Activated T-helper 1 cell treated with Interleukin-2 at 50 U/mL for 16 hours (primary cell): ENCODE measurements around the gene RPL36.
"Not testable (repeated sequence)": the region's sequence is repeated elsewhere in the genome, so short reads cannot be mapped to it uniquely, and the experiment has no call there.

Experiments
- DNase-seq: peaks from one replicate; pipeline ENCODE4 v3.0.0-alpha.2; 2020; ENCODE audit warnings: low read depth

Gene RPL36

DNA sequence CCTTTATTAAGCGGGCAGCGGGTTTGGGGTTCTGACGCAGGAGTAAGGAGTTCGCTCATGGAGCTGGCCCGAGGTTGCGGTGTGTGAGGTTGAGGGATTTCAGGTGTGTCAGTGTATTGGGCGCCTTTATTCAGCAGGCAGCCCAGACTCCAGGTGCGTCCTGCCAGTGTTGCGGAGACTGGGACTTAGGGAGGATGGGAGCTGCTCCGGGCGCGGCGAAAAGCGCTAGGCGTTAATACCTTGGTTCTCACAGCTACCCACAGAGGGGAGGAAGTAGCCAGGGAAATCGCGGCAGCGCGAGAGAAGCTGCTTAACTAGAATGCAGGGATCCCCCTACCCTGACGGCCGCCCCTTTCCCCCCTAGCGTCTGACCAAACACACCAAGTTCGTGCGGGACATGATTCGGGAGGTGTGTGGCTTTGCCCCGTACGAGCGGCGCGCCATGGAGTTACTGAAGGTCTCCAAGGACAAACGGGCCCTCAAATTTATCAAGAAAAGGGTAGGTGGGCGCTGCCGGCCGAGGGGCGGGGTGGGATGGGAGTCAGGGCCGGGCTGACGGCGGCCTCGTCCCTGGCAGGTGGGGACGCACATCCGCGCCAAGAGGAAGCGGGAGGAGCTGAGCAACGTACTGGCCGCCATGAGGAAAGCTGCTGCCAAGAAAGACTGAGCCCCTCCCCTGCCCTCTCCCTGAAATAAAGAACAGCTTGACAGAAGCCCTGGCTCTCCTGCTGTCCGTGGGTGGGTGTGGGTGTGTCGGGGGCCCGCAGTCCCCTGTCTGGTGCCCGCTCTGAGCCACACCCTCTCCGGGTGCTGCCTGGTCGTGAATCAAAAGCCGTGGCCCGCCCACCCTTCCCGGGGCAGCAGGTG lies 1.1 kb downstream of the RPL36 start:
- DNase-seq = no peak

DNA sequence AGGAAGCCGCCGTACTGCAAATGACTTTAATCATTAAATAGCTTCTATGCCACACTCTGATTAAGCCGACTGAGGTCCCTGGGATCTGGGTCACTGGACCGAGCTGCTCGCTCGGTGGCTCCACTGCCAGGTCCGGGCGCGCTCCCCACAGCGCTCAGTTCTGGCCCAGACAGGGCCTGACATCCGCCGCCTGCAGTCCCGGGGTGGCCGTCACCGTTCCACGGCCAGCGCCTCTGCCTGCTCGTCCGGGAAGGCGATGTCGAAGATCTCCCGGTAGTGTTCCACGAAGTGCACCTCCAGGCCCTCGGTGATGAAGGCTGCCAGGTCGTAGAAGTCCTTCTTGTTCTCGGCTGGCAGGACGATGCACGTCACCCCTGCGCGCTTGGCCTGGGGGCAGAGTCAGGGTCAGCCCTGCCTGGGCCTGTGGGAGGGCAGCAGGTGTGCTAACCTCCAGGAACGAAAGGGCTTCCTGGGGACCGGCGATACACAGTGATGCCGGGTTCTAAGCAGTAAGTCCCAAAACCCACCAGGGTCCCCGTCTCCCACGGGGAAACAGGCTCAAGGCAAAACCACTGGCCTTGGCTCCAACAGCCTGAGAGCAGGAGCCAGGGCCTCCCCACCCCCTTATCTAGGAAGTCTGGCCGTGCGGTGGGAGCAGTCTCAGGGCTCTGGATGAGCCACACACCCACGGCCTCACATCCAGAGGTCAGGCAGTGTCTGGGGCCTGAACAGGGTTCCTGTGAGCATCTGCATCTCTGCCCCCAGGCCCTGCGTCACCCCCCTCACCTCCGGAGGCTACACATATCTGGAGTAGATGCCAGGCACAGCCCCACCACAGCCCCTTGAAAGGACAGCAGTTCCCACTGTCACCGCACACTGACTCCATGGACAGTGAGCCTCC lies 2.0 kb downstream of the RPL36 start:
- no peak for DNase-seq

DNA sequence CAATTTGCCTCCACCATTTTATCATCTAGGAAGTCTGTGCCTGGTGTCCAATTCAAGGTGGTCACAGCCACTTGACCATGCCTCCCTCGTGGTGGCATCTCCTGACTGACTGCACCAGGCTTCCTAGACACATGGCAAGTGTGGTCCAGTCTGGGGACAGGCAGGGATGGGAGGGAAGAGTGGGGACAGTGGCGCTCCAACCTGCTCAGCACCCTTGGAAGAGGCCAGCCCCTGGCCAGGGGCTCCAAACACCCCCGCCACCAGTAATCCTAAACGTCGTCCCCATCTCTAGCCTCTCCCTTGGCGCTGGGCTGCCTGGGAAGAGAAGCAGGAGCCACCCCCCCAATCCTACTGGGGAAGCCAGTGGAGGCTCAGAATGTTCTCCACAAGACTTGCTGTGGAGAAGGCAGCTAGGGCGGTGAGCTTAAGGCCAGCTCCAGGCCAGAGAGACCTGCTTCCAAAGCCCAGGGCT lies 2.7 kb downstream of the RPL36 start:
- no peak for DNase-seq

DNA sequence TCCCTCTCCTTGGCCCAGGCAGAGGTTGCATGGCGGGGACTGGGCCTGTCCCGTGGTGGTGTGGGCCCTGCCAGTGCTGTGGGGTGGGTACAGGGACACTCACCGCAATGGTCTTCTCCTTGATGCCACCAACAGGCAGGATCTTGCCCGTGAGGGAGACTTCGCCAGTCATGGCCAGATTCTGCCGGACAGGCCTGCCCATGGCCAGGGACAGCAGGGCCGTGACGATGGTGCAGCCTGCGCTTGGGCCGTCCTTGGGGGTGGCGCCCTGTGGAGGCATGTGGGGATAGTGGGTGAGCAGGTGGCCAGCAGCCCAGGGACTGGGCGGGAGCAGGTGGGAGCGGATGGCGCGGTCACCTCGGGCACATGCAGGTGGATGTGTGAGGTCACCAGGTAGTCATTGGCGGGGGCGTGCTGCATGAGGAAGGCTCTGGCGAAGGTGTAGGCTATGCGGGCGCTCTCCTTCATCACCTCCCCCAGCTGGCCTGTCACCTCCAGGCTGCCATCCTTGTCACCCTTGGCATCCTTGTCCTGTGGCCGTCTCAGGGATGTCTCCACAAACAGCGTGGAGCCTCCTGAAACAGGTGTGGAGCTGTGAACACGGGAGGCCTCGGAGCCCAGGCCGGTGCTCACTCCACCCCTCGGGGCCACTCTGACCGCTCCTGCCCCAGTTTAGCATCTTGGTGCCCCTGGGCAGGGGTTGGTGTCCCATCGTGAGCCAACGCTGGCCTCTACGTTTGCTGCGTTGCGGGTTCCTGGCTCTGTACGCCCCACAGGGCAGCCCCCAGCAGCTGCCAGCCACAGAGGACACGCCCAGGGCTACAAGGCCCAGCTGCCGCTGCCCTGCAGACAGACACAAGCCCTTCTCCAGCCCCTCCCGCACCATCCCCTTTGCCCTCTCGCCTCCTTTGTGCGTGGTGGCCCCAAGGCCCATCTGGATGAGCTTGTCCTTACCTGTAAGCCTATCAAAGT lies 3.4 kb downstream of the RPL36 start:
- DNase-seq = no peak

DNA sequence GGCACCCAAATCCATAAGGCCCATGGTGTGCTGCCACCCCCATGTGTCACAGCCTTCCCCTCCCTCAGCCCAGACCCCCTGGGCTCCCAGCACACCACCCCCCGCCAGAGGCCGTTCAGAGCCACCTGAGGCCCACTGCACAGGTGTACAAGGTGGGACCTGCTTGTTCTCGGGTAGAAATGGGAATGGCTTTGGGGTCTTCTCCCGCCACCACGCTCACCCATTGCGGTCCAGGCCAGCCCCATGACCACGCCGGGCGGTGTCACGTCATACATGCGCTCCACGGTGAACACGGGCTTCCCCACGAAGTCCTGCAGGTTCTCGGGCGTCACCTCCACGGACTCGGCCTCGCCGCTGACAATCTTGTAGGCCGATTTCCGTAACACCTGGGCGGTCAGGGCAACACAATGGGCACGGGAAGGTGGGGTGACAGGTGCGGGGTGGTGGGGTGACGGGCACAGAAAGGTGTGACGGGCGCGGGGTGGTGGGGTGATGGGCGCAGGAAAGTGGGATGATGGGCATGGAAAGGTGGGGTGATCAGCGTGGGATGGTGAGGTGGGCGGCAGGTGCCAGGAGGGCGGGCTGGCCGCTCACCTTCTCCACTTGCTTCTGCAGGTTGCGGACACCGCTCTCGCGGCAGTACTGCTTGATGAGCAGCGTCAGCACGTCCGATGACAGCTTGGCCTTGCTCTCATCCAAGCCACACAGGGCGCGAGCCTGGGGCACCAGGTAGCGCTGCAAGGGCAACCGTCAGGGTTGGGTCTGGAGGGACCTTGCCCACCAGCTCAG lies 4.3 kb downstream of the RPL36 start:
- DNase-seq = no peak

DNA sequence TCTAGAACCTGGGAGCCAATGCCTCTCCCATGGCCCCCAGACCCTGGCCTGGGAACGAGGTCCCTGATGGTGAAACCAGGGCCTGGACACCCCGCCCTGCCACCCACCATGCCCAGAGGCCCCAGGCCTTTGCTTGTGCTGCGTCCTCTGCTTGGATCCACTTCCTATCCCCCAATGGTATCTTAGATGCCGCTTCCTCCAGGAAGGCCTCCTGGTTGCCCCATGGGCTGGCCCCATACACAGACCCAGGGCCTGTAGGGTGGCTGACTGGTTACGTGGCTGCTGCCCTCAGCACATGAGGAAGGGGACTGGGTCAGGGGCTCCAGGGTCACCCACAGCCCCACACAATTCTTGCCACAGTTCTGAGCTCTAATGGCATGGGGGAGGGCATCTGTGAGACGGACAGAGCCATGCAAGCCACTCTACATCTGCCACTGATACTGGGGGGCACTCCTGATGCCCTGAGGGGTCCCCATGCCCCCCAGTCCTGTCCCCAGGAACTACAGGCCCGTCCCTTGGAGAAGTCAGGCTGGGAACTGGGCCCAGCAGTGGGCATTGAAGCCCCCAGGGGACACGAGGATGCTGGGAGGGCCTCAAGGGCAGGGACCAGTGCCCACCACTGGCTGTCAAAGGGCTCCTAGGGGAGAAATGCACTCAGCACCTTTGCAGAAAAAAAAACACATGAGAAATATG lies 5.0 kb downstream of the RPL36 start:
- DNase-seq = no peak

DNA sequence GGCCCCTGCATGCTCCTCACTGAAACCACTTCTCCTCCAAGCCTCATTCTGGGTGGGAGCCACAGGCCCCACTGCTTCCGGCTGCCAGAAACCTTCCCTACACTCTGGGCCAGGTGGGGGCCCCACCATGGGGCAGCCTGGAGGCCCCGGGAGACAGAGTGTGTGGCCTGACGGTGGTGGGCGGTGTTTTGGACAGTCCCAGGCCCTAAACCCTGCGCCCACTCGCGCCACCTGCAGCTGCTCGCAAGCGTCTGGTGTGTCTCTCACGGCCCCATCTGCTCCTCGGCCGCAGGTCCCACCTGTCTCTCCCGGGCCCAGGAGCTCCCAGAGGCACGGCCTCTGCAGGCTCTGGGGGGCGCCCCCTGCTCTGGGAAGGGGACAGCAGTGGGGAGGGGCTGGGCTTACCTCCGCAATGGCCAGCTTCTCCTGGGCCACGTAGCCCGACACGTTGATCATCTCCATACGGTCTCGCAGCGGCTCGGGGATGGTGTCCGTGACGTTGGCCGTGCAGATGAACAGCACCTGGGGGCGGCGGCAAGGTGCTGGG lies 5.6 kb downstream of the RPL36 start:
- DNase-seq = no peak

DNA sequence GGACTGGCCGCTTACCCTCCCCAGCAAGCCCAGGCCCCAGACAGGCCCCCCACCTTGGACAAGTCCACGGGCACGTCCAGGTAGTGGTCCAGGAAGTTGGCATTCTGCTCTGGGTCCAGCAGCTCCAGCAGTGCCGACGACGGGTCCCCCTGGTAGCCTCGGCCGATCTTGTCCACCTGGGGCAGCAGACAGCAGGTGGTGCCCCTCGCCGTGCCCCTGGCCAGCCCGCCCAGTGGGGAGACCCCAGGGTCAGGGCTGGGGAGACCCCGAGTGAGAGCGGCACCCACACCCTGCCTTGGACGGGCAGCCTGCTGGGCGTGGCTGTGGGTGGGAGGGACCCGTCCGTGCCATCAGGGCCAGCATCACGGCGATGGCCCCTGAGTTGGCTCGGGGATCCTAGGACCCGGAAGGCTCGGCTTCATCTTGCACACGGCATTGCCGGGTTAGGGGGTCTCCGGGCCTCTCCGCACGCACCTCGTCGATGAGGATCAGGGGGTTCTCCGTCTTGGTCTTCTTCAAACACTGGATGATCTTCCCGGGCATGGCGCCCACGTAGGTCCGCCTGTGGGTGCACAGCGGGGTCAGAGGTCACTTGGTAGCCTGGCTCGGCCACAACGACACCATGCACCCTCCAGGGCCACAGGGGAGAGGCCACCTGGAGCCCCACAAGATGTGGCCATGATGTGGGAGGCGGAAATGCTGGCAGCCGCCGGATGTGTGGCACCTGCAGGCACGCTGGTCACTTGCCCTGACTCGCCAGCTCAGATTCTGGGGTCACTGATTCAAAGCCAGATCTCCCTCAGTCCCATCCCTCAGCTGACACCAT lies 6.3 kb downstream of the RPL36 start:
- no peak for DNase-seq

DNA sequence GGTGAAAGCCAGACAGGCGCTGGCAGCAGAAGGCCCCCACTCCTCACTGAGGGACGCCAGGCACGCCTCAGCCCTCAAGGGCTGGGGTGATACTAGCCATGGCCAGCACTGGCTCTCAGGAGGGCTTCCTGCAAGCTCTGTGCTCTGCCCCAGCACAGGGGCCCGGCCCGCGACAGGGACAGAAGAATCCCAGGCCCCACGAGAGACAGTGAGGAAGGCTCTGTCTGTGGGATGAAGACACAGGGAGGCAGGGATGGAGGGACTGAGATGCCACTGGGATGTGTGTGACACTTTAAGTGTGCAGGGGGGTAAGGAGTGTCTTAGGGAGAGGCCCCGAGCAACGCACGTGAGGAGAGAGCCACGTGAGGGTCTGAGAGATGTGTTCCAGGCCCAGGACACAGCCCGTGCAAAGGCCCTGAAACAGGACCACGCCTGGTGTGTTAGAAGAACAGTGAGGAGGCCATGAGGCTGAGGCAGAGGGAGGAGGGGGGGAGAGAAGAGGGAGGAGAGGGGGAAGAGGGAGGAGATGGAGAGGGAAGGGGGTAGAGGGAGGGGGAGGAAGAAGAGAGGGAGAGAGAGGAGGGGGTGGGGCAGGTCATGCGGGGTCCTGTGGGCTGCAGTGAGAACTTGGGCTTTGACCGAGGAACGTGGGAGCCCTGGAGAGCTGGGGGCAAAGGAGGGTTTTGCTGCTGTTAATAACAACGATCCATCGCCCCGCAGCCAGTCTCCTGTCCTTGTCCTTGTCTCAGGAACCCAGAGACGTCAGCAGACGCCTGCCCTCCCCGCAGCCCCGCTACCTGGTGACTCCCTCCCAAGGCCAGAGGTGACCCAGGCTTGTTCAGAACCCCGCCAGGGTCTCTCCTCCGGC lies 7.2 kb downstream of the RPL36 start:
- no peak for DNase-seq

DNA sequence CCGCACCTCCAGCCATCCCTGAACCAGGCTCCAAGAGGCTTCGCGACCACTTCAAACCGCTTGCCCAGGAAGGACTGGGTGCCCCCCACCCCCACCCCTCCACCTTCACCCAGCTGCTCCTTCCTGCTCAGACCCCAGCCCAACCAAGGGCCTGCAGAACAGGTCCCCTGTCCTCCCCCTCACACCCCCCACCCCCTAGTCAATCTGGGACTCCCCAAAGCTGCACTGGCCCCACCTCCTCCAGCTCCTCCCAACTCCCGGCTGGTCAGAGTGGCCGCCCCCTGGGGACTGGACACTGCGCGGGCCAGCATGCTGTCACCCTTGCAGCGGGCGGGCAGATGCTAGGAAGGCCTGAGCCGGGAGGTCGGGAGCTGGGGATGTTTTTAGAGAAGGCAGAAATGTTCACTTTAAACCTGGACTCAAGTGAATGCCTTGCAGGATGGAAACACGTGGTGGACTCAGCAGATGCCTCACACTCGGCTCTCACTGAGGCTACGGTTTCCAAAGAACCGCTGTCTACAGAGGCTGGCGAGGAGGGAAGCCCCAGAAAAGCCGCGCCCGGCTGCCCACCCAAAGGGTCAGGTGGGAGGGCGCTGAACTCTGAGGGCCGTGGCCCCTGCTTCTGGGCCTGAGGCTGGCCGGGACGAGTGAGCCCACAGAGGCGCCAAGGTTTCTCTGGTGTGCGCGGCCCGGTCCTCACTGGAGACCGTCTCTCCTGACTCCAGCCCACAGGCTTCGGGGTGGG lies 8.0 kb downstream of the RPL36 start:
- no peak for DNase-seq

DNA sequence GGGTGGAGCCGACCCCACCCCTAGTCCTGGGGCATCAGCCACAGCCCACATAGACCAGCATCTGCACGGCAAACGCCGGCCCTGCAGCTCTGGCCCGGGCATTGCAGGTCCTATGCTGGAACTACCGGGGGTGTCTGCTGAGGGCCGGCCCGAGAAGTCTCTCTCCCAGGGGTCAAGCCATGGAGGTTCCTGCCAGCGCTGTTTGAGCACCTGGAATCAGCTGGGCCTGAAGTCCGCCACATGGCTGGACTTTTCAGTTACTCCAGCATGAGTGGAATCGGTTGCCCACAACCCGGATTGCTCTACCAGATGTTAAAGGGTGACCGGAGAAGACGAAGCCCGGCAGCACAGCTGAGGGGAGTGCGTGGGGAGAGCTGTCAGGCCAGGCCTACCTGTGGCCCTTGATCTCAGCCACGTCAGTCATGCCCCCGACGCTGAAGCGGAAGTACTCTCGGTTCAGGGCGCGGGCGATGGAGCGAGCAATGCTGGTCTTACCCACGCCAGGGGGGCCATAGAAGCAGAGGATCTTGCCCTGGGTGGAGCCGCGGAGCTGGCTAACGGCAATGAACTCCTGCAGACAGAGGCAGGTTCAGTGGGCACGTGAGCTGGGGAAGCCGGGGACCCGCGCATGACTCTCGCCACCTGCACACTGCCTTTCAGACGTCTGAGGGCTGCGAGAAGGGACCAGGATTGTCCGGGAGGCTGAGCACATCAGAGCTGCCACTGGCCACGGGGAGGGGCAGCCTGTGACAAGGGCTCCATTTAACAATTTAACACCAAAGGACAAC lies 8.7 kb downstream of the RPL36 start:
- no peak for DNase-seq

DNA sequence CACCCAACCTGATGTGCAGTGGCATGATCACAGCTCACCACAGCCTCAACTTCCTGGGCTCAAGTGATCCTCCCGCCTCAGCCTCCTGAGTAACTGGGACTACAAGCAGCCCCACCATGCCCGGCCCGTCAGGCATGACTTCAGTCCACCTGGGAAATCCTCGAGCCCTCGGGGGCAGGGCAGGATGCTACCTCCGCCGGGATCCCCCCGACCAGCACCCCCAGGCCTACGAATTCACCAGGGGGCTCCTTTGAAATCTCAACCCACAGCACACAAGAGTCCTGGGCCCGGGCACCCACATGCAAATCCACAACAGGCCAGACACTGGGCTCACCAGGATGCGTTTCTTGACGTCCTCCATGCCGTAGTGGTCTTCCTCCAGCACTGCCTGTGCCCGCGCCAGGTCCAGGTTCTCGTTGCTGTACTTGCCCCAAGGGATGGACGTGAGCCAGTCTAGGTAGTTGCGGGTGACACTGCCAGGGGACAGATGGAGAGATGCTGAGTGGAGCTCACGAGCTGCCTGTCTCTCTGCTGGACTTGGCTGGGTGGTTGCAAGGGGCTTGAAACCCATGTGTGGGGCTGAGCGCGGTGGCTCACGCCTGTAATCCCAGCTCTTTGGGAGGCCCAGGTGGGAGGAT lies 10.5 kb downstream of the RPL36 start:
- DNase-seq = no peak

DNA sequence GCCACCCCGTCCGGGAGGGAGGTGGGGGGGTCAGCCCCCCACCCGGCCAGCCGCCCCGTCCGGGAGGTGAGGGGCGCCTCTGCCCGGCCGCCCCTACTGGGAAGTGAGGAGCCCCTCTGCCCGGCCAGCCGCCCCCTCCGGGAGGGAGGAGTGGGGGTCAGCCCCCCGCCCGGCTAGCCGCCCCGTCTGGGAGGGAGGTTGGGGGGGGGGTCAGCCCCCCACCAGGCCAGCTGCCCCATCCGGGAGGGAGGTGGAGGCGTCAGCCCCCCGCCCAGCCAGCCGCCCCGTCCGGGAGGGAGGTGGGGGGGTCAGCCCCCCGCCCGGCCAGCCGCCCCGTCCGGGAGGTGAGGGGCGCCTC lies 11.9 kb downstream of the RPL36 start:
- DNase-seq = not testable (repeated sequence)

DNA sequence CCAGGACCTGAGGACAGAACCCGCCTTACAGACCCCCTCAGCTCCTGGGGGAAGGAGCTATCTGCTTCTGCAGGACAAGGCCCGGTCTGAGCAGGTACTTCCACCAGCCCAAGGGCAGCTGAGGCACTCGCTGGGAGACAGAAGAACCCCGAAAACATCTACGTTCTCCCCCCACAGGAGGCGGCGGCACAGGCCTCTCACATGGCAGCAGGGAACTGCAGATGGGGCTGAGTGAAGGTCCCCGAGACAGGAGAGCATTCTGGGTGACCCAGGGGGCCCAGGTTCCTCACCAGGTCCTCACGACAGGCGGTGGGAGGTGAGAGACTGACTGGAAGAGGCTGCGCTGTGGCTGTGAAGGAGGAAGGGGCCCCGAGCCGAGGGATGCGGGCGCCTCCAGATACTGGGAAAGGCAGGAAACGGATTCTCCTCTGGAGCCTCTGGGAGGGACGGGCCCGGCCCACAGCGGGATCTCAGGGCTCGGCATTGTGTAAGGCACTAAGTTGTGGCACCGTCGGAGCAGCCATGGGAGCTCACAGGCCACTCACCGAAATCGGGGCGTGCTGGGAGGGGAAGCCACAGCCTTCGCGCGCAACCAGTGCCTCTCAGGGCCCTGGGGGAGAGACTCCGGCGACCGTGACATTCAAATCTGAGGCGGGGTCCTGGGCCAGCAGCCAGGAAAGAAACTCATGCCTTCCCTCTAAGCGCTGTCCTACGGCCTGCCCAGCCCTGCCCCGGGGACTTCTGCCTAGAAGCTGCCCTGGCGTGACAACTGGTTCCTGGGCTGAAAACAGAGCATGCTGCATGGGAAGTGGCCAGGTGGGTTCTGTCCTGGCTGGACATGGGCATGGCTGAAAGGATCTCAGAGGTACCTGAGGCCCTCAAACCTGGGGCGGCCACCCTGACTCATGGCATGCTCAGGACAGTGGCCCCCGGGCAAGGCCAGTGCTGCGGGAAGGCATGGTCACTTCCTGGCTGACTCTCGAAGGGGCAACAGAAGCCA lies 14.0 kb downstream of the RPL36 start:
- DNase-seq = no peak

DNA sequence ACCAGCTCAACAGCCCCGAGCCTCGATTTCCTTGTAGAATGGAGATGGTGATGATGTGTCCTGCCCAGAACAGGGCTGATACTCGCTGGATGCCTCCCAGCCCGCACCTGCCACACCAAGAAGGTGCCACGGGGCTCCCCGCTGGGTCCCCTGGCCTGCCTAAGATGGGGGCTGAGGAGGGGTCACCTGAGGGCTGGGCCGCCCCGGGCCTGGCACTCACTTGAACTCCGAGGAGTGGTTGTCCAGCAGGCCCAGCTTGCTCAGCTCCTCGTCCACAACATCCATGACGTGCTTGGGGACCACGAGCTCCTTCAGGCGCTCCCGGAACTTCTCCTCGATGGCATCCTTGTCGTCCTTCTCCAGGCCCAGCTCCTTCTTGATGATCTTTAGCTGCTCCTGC lies 15.5 kb downstream of the RPL36 start:
- no peak for DNase-seq
